Measurements from ENCODE around the gene SOAT2. TPM values are rescaled to one million over a fixed set of nuclear protein-coding genes. Genes with fewer than 3 reads are reported as not detected.

The SOAT2 gene
- total RNA-seq, 2 donors from 2014 or later: 0.12 TPM; not detected in 1

- no peak for DNase-seq
- Histone ChIP-seq H3K36me3 (no peaks in the 10 kb centered on the region), H3K27me3 (no peaks in the 10 kb centered on the region), H3K27ac (no peak overlapping the region), H3K9ac (ENCODE audit: low read depth in 2 of 2, low read length in 2 of 2) (no peak overlapping the region), H3K9me3 (no peaks in the 10 kb centered on the region), H3K4me1 (no peaks in the 10 kb centered on the region), H3K4me3 (no peak overlapping the region)
- no peak for TF ChIP-seq CTCF (IDR thresholded peaks at IDR 0.05)
- intact Hi-C loops (cut with DNase I): no loop called here
Observed at GRCh38 chr12:53166837-53167236, 63.6 kb downstream of the SOAT2 start.

GRCh38 chr12:53169644-53170043, 66.4 kb downstream of the SOAT2 start:
- no peak for TF ChIP-seq CTCF (IDR thresholded peaks at IDR 0.05)
- intact Hi-C loops (cut with DNase I): no loop called here
- Histone ChIP-seq H3K36me3 (no peaks in the 10 kb centered on the region), H3K4me3 (no peak overlapping the region), H3K27ac (no peak overlapping the region), H3K27me3 (no peaks in the 10 kb centered on the region), H3K4me1 (no peaks in the 10 kb centered on the region), H3K9ac (ENCODE audit: low read depth in 2 of 2, low read length in 2 of 2) (no peak overlapping the region), H3K9me3 (no peaks in the 10 kb centered on the region)
- no peak for DNase-seq

- Histone ChIP-seq H3K27me3 (no peaks in the 10 kb centered on the region), H3K27ac (no peak overlapping the region), H3K36me3 (no peaks in the 10 kb centered on the region), H3K9me3 (no peaks in the 10 kb centered on the region), H3K9ac (ENCODE audit: low read depth in 2 of 2, low read length in 2 of 2) (no peak overlapping the region), H3K4me3 (no peak overlapping the region), H3K4me1 (no peaks in the 10 kb centered on the region)
- TF ChIP-seq CTCF (IDR thresholded peaks at IDR 0.05): no peak
- intact Hi-C loops (cut with DNase I): no loop called here
- DNase-seq: no peak
Observed at GRCh38 chr12:53170215-53170614, 66.9 kb downstream of the SOAT2 start.

- H3K36me3 ChIP-seq: no peaks in the 10 kb centered on the region
- no peaks in the 10 kb centered on the region for H3K27me3 ChIP-seq
- H3K9ac ChIP-seq (ENCODE audit: low read depth in 2 of 2, low read length in 2 of 2): no peak overlapping the region
- no peak for TF ChIP-seq CTCF (IDR thresholded peaks at IDR 0.05)
- no peak for DNase-seq
- peaks cover 5% of the 10 kb centered on the region for H3K4me1 ChIP-seq
- intact Hi-C loops (cut with DNase I): no loop called here
- no peaks in the 10 kb centered on the region for H3K9me3 ChIP-seq
- no peak overlapping the region for H3K4me3 ChIP-seq
- no peak overlapping the region for H3K27ac ChIP-seq
Observed at GRCh38 chr12:53170876-53171724, 67.8 kb downstream of the SOAT2 start.

- H3K9me3 ChIP-seq: no peaks in the 10 kb centered on the region
- H3K4me3 ChIP-seq: no peak overlapping the region
- peak; percentile 3 for DNase-seq
- TF ChIP-seq CTCF (IDR thresholded peaks at IDR 0.05): no peak
- no peaks in the 10 kb centered on the region for H3K36me3 ChIP-seq
- no peak overlapping the region for H3K9ac ChIP-seq (ENCODE audit: low read depth in 2 of 2, low read length in 2 of 2)
- intact Hi-C loops (cut with DNase I): no loop called here
- peaks cover 5% of the 10 kb centered on the region for H3K4me1 ChIP-seq
- H3K27me3 ChIP-seq: no peaks in the 10 kb centered on the region
- H3K27ac ChIP-seq: no peak overlapping the region
Observed at GRCh38 chr12:53171725-53172329, 68.5 kb downstream of the SOAT2 start.
